Subcutaneous abdominal adipose tissue (tissue), 5 donors: ENCODE data around the gene MACROD2.

Source experiments
- H3K27ac ChIP-seq: one replicate; pipeline ENCODE4 v1.7.0; 2013; ENCODE audit warnings: low read depth, mild to moderate bottlenecking, inconsistent platforms, low read length, moderate library complexity
- H3K27me3 ChIP-seq, 5 donors: one replicate each; pipeline ENCODE4 v1.7.0; 2013; ENCODE audit warnings: low read length in 5 of 5, inconsistent platforms in 1 of 5; ENCODE audit not compliant: control insufficient read depth in 5 of 5, insufficient read depth in 4 of 5
- H3K36me3 ChIP-seq, 5 donors: one replicate each; pipeline ENCODE4 v1.7.0; 2013; ENCODE audit warnings: low read length in 5 of 5; ENCODE audit not compliant: control insufficient read depth in 5 of 5, insufficient read depth in 5 of 5
- H3K4me1 ChIP-seq, 5 donors: one replicate each; pipeline ENCODE4 v1.7.0; 2013; ENCODE audit warnings: low read length in 5 of 5, mild to moderate bottlenecking in 3 of 5, moderate library complexity in 1 of 5; ENCODE audit not compliant: control insufficient read depth in 5 of 5, insufficient read depth in 5 of 5
- H3K4me3 ChIP-seq, 5 donors: one replicate each; pipeline ENCODE4 v1.7.0; 2013; ENCODE audit warnings: low read length in 5 of 5, low read depth in 1 of 5
- H3K9ac ChIP-seq, 5 donors: one replicate each; pipeline ENCODE4 v1.7.0; 2013; ENCODE audit warnings: low read length in 5 of 5, mild to moderate bottlenecking in 4 of 5, moderate library complexity in 3 of 5
- H3K9me3 ChIP-seq, 5 donors: one replicate each; pipeline ENCODE4 v1.7.0; 2013; ENCODE audit warnings: low read length in 5 of 5; ENCODE audit not compliant: control insufficient read depth in 5 of 5
- donor health status: healthy.
- donor health status: healthy.
- donor health status: healthy.
- donor health status: healthy.
- donor health status: healthy.

The MACROD2 gene

GRCh38 chr20:14550655-14551054, 555.3 kb downstream of the MACROD2 start:
- Histone ChIP-seq H3K27me3 (no peaks in the 10 kb centered on the region), H3K4me3 (no peak overlapping the region), H3K9me3 (peaks cover 0 to 3% (median 0%) of the 10 kb centered on the region in 5 donors)

GRCh38 chr20:14553774-14554534, 558.6 kb downstream of the MACROD2 start:
- no peaks in the 10 kb centered on the region for H3K4me1 ChIP-seq
- H3K27ac ChIP-seq = no peak overlapping the region
- H3K27me3 ChIP-seq = no peaks in the 10 kb centered on the region
- H3K4me3 ChIP-seq = no peak overlapping the region
- no peaks in the 10 kb centered on the region for H3K9me3 ChIP-seq
- H3K36me3 ChIP-seq = no peaks in the 10 kb centered on the region
- no peak overlapping the region for H3K9ac ChIP-seq

More at GRCh38 chr20:14550655-14551054, 555.3 kb downstream of the MACROD2 start:
- Histone ChIP-seq H3K36me3 (no peaks in the 10 kb centered on the region), H3K27ac (no peak overlapping the region), H3K4me1 (no peaks in the 10 kb centered on the region), H3K9ac (no peak overlapping the region)

- H3K27ac ChIP-seq = no peak overlapping the region
- no peaks in the 10 kb centered on the region for H3K9me3 ChIP-seq
- H3K36me3 ChIP-seq = no peaks in the 10 kb centered on the region
- no peaks in the 10 kb centered on the region for H3K4me1 ChIP-seq
- H3K27me3 ChIP-seq = no peaks in the 10 kb centered on the region
- H3K4me3 ChIP-seq = no peak overlapping the region
- H3K9ac ChIP-seq = no peak overlapping the region
Measured at GRCh38 chr20:14555676-14556075, 560.4 kb downstream of the MACROD2 start.

- Histone ChIP-seq H3K9me3 (no peaks in the 10 kb centered on the region), H3K27ac (no peak overlapping the region), H3K27me3 (no peaks in the 10 kb centered on the region), H3K4me3 (no peak overlapping the region), H3K9ac (no peak overlapping the region), H3K4me1 (no peaks in the 10 kb centered on the region), H3K36me3 (no peaks in the 10 kb centered on the region)
Measured at GRCh38 chr20:14556206-14556605, 560.9 kb downstream of the MACROD2 start.

- H3K27ac ChIP-seq = no peak overlapping the region
- no peak overlapping the region for H3K4me3 ChIP-seq
- no peaks in the 10 kb centered on the region for H3K9me3 ChIP-seq
- H3K36me3 ChIP-seq = no peaks in the 10 kb centered on the region
- H3K27me3 ChIP-seq = no peaks in the 10 kb centered on the region
- peaks cover 0 to 3% (median 0%) of the 10 kb centered on the region in 5 donors for H3K4me1 ChIP-seq
- H3K9ac ChIP-seq = no peak overlapping the region
Measured at GRCh38 chr20:14559612-14560011, 564.3 kb downstream of the MACROD2 start.

- no peak overlapping the region for H3K9ac ChIP-seq
- H3K27ac ChIP-seq = no peak overlapping the region
- H3K27me3 ChIP-seq = no peaks in the 10 kb centered on the region
- no peaks in the 10 kb centered on the region for H3K36me3 ChIP-seq
- H3K4me1 ChIP-seq = peaks cover 0 to 3% (median 0%) of the 10 kb centered on the region in 5 donors
- H3K9me3 ChIP-seq = peaks cover 0 to 8% (median 0%) of the 10 kb centered on the region in 5 donors
- no peak overlapping the region for H3K4me3 ChIP-seq
Measured at GRCh38 chr20:14561741-14562221, 566.5 kb downstream of the MACROD2 start.

- H3K27ac ChIP-seq = no peak overlapping the region
- no peak overlapping the region for H3K4me3 ChIP-seq
- H3K9me3 ChIP-seq = peaks cover 0 to 8% (median 0%) of the 10 kb centered on the region in 5 donors
- peaks cover 0 to 3% (median 0%) of the 10 kb centered on the region in 5 donors for H3K4me1 ChIP-seq
- H3K9ac ChIP-seq = no peak overlapping the region
- no peaks in the 10 kb centered on the region for H3K36me3 ChIP-seq
- no peaks in the 10 kb centered on the region for H3K27me3 ChIP-seq
Measured at GRCh38 chr20:14562981-14563380, 567.7 kb downstream of the MACROD2 start.

- Histone ChIP-seq H3K27ac (no peak overlapping the region), H3K27me3 (no peaks in the 10 kb centered on the region), H3K4me1 (peaks cover 0 to 3% (median 0%) of the 10 kb centered on the region in 5 donors), H3K36me3 (no peaks in the 10 kb centered on the region), H3K4me3 (no peak overlapping the region), H3K9ac (no peak overlapping the region), H3K9me3 (peaks cover 0 to 8% (median 0%) of the 10 kb centered on the region in 5 donors)
Measured at GRCh38 chr20:14566505-14566904, 571.2 kb downstream of the MACROD2 start.

GRCh38 chr20:14568225-14568624, 572.9 kb downstream of the MACROD2 start:
- H3K9ac ChIP-seq = no peak overlapping the region
- no peak overlapping the region for H3K27ac ChIP-seq
- H3K36me3 ChIP-seq = no peaks in the 10 kb centered on the region
- peaks cover 0 to 8% (median 0%) of the 10 kb centered on the region in 5 donors for H3K9me3 ChIP-seq
- H3K4me3 ChIP-seq = no peak overlapping the region
- no peaks in the 10 kb centered on the region for H3K27me3 ChIP-seq
- no peaks in the 10 kb centered on the region for H3K4me1 ChIP-seq

GRCh38 chr20:14568701-14569100, 573.4 kb downstream of the MACROD2 start:
- H3K27ac ChIP-seq = no peak overlapping the region
- H3K9ac ChIP-seq = no peak overlapping the region
- H3K4me3 ChIP-seq = no peak overlapping the region
- H3K4me1 ChIP-seq = no peaks in the 10 kb centered on the region
- peaks cover 0 to 8% (median 0%) of the 10 kb centered on the region in 5 donors for H3K9me3 ChIP-seq
- H3K36me3 ChIP-seq = no peaks in the 10 kb centered on the region
- no peaks in the 10 kb centered on the region for H3K27me3 ChIP-seq
